Measurements from ENCODE around the gene PIAS2.

PIAS2 gene

GRCh38 chr18:46899274-46899948 is 17.9 kb downstream of the PIAS2 start:
- DNase-seq (ENCODE audit: low read depth), result no peak
- no peak for TF ChIP-seq CTCF (IDR thresholded peaks at IDR 0.05; ENCODE audit: low read depth, low read length, missing control alignments)
- no peak overlapping the region for H3K4me3 ChIP-seq (ENCODE audit: low read depth, low read length)

- no peak overlapping the region for H3K4me3 ChIP-seq (ENCODE audit: low read depth, low read length)
- TF ChIP-seq CTCF (IDR thresholded peaks at IDR 0.05; ENCODE audit: low read depth, low read length, missing control alignments), result no peak
- no peak for DNase-seq (ENCODE audit: low read depth)
Observed at GRCh38 chr18:46894124-46894523, 23.2 kb downstream of the PIAS2 start.

GRCh38 chr18:46893360-46893759 is 23.9 kb downstream of the PIAS2 start:
- TF ChIP-seq CTCF (IDR thresholded peaks at IDR 0.05; ENCODE audit: low read depth, low read length, missing control alignments), result no peak
- no peak for DNase-seq (ENCODE audit: low read depth)
- H3K4me3 ChIP-seq (ENCODE audit: low read depth, low read length), result no peak overlapping the region

- no peak for TF ChIP-seq CTCF (IDR thresholded peaks at IDR 0.05; ENCODE audit: low read depth, low read length, missing control alignments)
- peak; percentile 39 for DNase-seq (ENCODE audit: low read depth)
- no peak overlapping the region for H3K4me3 ChIP-seq (ENCODE audit: low read depth, low read length)
Observed at GRCh38 chr18:46892842-46893241, 24.5 kb downstream of the PIAS2 start.

- no peak overlapping the region for H3K4me3 ChIP-seq (ENCODE audit: low read depth, low read length)
- TF ChIP-seq CTCF (IDR thresholded peaks at IDR 0.05; ENCODE audit: low read depth, low read length, missing control alignments), result no peak
- DNase-seq (ENCODE audit: low read depth), result peak; percentile 78
Observed at GRCh38 chr18:46891742-46892214, 25.5 kb downstream of the PIAS2 start.

GRCh38 chr18:46888965-46889364 is 28.3 kb downstream of the PIAS2 start:
- DNase-seq (ENCODE audit: low read depth), result no peak
- TF ChIP-seq CTCF (IDR thresholded peaks at IDR 0.05; ENCODE audit: low read depth, low read length, missing control alignments), result no peak
- no peak overlapping the region for H3K4me3 ChIP-seq (ENCODE audit: low read depth, low read length)

- H3K4me3 ChIP-seq (ENCODE audit: low read depth, low read length), result no peak overlapping the region
- no peak for TF ChIP-seq CTCF (IDR thresholded peaks at IDR 0.05; ENCODE audit: low read depth, low read length, missing control alignments)
- DNase-seq (ENCODE audit: low read depth), result no peak
Observed at GRCh38 chr18:46886893-46887292, 30.4 kb downstream of the PIAS2 start.

Measured in GM12864 (cell line).